ENCODE measurements around the gene LMNA. TPM values are rescaled to one million over a fixed set of nuclear protein-coding genes. Genes with fewer than 3 reads are reported as not detected.
A peak's percentile ranks its signal among the peaks of the same experiment; 100 is the strongest.
"Not testable (repeated sequence)": the region's sequence is repeated elsewhere in the genome, so short reads cannot be mapped to it uniquely, and the experiment has no call there.

Gene LMNA
- total and polyA plus RNA-seq, 2 experiments from 2014 or later = 1,219 to 1,230 TPM

- H3F3A ChIP-seq (ENCODE audit: insufficient read depth) = peaks cover 81% of the 10 kb centered on the region
- peaks cover 9% of the 10 kb centered on the region; the same call in 1 of the 2 replicates for H4K20me1 ChIP-seq (ENCODE audit: insufficient read depth)
- peak overlapping the region; percentile 100 for H3K27ac ChIP-seq
- H3K9me2 ChIP-seq (ENCODE audit: insufficient read depth) = no peaks in the 10 kb centered on the region
- 3 to 4% methylated on average over 3 of the region's 3 CpGs for WGBS, 2 experiments (ENCODE audit: low coverage in 1 of 2, low lambda C conversion rate in 2 of 2, missing lambda C conversion rate in 2 of 2)
- peak overlapping the region; percentile 100 for H3K9ac ChIP-seq
- H3K79me2 ChIP-seq (ENCODE audit: insufficient read depth) = peaks cover 100% of the 10 kb centered on the region
- no peak overlapping the region for H2AFZ ChIP-seq
- TF ChIP-seq EZH2 (IDR thresholded peaks at IDR 0.05; ENCODE audit: insufficient read depth, poor library complexity, severe bottlenecking) = no peak
- TF ChIP-seq EZH2phosphoT487 (IDR thresholded peaks at IDR 0.05; ENCODE audit: insufficient read depth, low read depth) = no peak
- H3K4me1 ChIP-seq (ENCODE audit: insufficient read depth) = peaks cover 54% of the 10 kb centered on the region
- peak overlapping the region; percentile 98 for H3K4me2 ChIP-seq (ENCODE audit: unreplicated experiment)
- in situ Hi-C loops (cut with MboI) = no loop called here
- peak overlapping the region; percentile 100 for H3K4me3 ChIP-seq
- H3K36me3 ChIP-seq (ENCODE audit: low read depth) = peaks cover 14% of the 10 kb centered on the region; the same call in 1 of the 2 replicates
- peak; percentile 91 for DNase-seq
- no peaks in the 10 kb centered on the region for H3K27me3 ChIP-seq (replicated peaks; ENCODE audit: insufficient read depth)
- H3K9me3 ChIP-seq (ENCODE audit: low read depth) = no peaks in the 10 kb centered on the region
Observed at GRCh38 chr1:156119503-156120209, 5.1 kb downstream of the LMNA start.

DNA sequence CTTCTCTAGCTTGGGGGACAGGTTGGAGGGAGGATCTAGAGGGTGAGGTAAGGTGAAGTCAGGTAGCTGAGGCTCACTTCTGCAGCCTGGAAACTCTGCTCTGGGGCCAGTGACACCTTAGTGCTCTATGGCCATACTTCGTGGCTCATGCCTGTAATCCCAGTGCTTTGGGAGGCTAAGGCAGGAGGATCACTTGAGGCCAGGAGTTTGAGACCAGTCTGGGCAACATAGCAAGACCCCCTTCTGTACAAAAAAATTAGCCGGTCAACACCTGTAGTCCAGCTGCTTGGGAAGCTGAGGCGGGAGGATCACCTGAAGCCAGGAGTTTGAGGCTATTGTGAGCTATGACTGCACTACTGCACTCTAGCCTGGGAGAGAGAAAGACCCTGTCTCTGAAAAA is 5.8 kb downstream of the LMNA start:
- Histone ChIP-seq H4K20me1 (ENCODE audit: insufficient read depth) (peaks cover 9% of the 10 kb centered on the region; the same call in 1 of the 2 replicates), H3K27me3 (replicated peaks; ENCODE audit: insufficient read depth) (no peaks in the 10 kb centered on the region), H3K4me1 (ENCODE audit: insufficient read depth) (peaks cover 61% of the 10 kb centered on the region), H3K4me3 (peak overlapping the region; percentile 100), H3K9ac (peak overlapping the region; percentile 100), H2AFZ (no peak overlapping the region), H3K27ac (peak overlapping the region; percentile 100), H3K4me2 (ENCODE audit: unreplicated experiment) (peak overlapping the region; percentile 98), H3K9me3 (ENCODE audit: low read depth) (no peaks in the 10 kb centered on the region), H3F3A (ENCODE audit: insufficient read depth) (peaks cover 83% of the 10 kb centered on the region), H3K36me3 (ENCODE audit: low read depth) (peaks cover 10% of the 10 kb centered on the region; the same call in 1 of the 2 replicates), H3K9me2 (ENCODE audit: insufficient read depth) (no peaks in the 10 kb centered on the region), H3K79me2 (ENCODE audit: insufficient read depth) (peaks cover 100% of the 10 kb centered on the region)
- WGBS, 2 experiments (ENCODE audit: low coverage in 1 of 2, low lambda C conversion rate in 2 of 2, missing lambda C conversion rate in 2 of 2) = 49 to 52% methylated on average over 3 of the region's 3 CpGs
- in situ Hi-C loops (cut with MboI) = no loop called here
- peak; percentile 17 for DNase-seq
- TF ChIP-seq EZH2 (IDR thresholded peaks at IDR 0.05; ENCODE audit: insufficient read depth, poor library complexity, severe bottlenecking) (no peak), EZH2phosphoT487 (IDR thresholded peaks at IDR 0.05; ENCODE audit: insufficient read depth, low read depth) (no peak)

DNA sequence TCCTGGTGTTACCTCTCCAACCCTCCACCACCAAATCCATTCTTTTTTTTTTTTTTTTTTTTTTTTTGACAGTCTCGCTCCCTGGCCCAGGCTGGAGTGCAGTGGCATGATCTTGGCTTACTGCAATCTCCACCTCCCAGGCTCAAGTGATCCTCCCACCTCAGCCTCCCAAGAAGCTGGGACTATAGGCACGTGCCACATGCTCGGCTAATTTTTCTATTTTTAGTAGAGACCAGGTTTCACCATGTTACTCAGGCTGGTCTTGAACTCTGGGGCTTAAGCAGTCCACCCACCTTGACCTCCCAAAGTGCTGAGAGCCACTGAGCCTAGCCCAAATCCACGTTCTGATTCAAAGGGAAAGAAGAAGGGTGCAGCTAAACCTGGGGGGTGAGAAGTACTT is 6.5 kb downstream of the LMNA start:
- H3K36me3 ChIP-seq (ENCODE audit: low read depth); H3K9me3 ChIP-seq (ENCODE audit: low read depth); H3K27me3 ChIP-seq (replicated peaks; ENCODE audit: insufficient read depth); H4K20me1 ChIP-seq (ENCODE audit: insufficient read depth); H3K9me2 ChIP-seq (ENCODE audit: insufficient read depth); H2AFZ ChIP-seq; in situ Hi-C loops (cut with MboI): not testable (repeated sequence)
- H3F3A ChIP-seq (ENCODE audit: insufficient read depth) = peaks cover 80% of the 10 kb centered on the region
- peak overlapping the region; percentile 100 for H3K27ac ChIP-seq
- H3K4me3 ChIP-seq = peak overlapping the region; percentile 100
- peak overlapping the region; percentile 100 for H3K9ac ChIP-seq
- H3K4me2 ChIP-seq (ENCODE audit: unreplicated experiment) = peak overlapping the region; percentile 98
- peak; percentile 33 for DNase-seq
- H3K4me1 ChIP-seq (ENCODE audit: insufficient read depth) = peaks cover 65% of the 10 kb centered on the region
- 0 to 9% methylated on average over 3 to 4 of the region's 4 CpGs for WGBS, 2 experiments (ENCODE audit: low coverage in 1 of 2, low lambda C conversion rate in 2 of 2, missing lambda C conversion rate in 2 of 2)
- H3K79me2 ChIP-seq (ENCODE audit: insufficient read depth) = peaks cover 97% of the 10 kb centered on the region

GRCh38 chr1:156121457-156121856 is 6.9 kb downstream of the LMNA start:
- Histone ChIP-seq H3K27me3 (replicated peaks; ENCODE audit: insufficient read depth) (no peaks in the 10 kb centered on the region), H4K20me1 (ENCODE audit: insufficient read depth) (peaks cover 9% of the 10 kb centered on the region; the same call in 1 of the 2 replicates), H3K4me3 (peak overlapping the region; percentile 100), H3K9me3 (ENCODE audit: low read depth) (no peaks in the 10 kb centered on the region), H3K79me2 (ENCODE audit: insufficient read depth) (peaks cover 93% of the 10 kb centered on the region), H3F3A (ENCODE audit: insufficient read depth) (peaks cover 79% of the 10 kb centered on the region), H3K4me2 (ENCODE audit: unreplicated experiment) (peak overlapping the region; percentile 98), H3K9ac (peak overlapping the region; percentile 100), H3K27ac (peak overlapping the region; percentile 100), H3K4me1 (ENCODE audit: insufficient read depth) (peaks cover 66% of the 10 kb centered on the region), H3K36me3 (ENCODE audit: low read depth) (peaks cover 5% of the 10 kb centered on the region; the same call in 1 of the 2 replicates), H2AFZ (no peak overlapping the region), H3K9me2 (ENCODE audit: insufficient read depth) (no peaks in the 10 kb centered on the region)
- peak; percentile 35 for DNase-seq
- in situ Hi-C loops (cut with MboI) = no loop called here
- no peak for TF ChIP-seq EZH2 (IDR thresholded peaks at IDR 0.05; ENCODE audit: insufficient read depth, poor library complexity, severe bottlenecking)
- no peak for TF ChIP-seq EZH2phosphoT487 (IDR thresholded peaks at IDR 0.05; ENCODE audit: insufficient read depth, low read depth)
- 25 to 38% methylated on average over 2 to 4 of the region's 4 CpGs for WGBS, 2 experiments (ENCODE audit: low coverage in 1 of 2, low lambda C conversion rate in 2 of 2, missing lambda C conversion rate in 2 of 2)

Data from GM23248 (cell line).